ENCODE results near the gene CNTNAP5. TPM values are rescaled to one million over a fixed set of nuclear protein-coding genes. Genes with fewer than 3 reads are reported as not detected.

Gene CNTNAP5
- total RNA-seq, 4 donors from 2014 or later = 0.20 to 1.4 (median 0.68) TPM; not detected in 1

- Histone ChIP-seq H3K9me3 (no peaks in the 10 kb centered on the region), H3K27me3 (no peaks in the 10 kb centered on the region), H3K27ac (no peak overlapping the region), H3K36me3 (no peaks in the 10 kb centered on the region), H3K4me1 (no peaks in the 10 kb centered on the region), H3K4me3 (no peak overlapping the region)
- no peak for TF ChIP-seq POLR2AphosphoS5 (IDR thresholded peaks at IDR 0.05)
- TF ChIP-seq, protein P1, sequence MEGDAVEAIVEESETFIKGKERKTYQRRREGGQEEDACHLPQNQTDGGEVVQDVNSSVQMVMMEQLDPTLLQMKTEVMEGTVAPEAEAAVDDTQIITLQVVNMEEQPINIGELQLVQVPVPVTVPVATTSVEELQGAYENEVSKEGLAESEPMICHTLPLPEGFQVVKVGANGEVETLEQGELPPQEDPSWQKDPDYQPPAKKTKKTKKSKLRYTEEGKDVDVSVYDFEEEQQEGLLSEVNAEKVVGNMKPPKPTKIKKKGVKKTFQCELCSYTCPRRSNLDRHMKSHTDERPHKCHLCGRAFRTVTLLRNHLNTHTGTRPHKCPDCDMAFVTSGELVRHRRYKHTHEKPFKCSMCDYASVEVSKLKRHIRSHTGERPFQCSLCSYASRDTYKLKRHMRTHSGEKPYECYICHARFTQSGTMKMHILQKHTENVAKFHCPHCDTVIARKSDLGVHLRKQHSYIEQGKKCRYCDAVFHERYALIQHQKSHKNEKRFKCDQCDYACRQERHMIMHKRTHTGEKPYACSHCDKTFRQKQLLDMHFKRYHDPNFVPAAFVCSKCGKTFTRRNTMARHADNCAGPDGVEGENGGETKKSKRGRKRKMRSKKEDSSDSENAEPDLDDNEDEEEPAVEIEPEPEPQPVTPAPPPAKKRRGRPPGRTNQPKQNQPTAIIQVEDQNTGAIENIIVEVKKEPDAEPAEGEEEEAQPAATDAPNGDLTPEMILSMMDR (IDR thresholded peaks at IDR 0.05) = no peak
- TF ChIP-seq POLR2A (IDR thresholded peaks at IDR 0.05) = no peak
- no peak for TF ChIP-seq EP300 (IDR thresholded peaks at IDR 0.05; ENCODE audit: low read depth)
- intact Hi-C loops (cut with DNase I; ENCODE audit: low total_unique reads) (loop anchor here (5.0 kb wide), 1 partner anchor 1542 kb away; no protein-coding TSS in a partner anchor), in situ Hi-C loops (cut with MboI; ENCODE audit: low pct_ligation_motif_present in 1 of 4, low pct_unique_long_range_greater_than_20kb in 1 of 4, low sequenced_read_pairs in 3 of 4) (no loop called here)
- DNase-seq = no peak
- 94 to 96% methylated on average over 4 to 5 of the region's 5 CpGs for WGBS, 2 donors (ENCODE audit: low coverage in 1 of 2)
These were observed 229.5 kb downstream of the CNTNAP5 start for GRCh38 chr2:124254621-124255020.

DNA sequence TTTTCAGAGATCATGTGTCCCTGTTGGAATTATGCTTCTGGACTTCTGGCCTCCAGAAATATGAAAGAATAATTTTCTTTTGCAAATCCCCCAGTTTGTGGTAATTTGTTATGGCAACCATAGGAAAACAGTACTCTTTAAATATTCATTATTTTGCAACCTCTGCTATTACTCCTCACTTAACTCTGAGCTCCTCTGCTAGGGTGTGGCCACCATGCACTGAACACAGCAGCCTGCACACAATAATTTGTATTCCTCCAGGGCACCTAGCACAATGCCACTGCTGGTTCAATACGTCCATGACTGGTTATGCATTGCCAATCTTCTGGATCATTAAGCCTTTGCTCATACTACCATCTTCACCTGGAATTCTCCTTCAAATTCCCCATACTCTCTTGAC is 232.0 kb downstream of the CNTNAP5 start:
- 57 to 63% methylated on average over 1 of the region's 1 CpG for WGBS, 2 donors (ENCODE audit: low coverage in 1 of 2)
- TF ChIP-seq POLR2A (IDR thresholded peaks at IDR 0.05) (no peak), POLR2AphosphoS5 (IDR thresholded peaks at IDR 0.05) (no peak), EP300 (IDR thresholded peaks at IDR 0.05; ENCODE audit: low read depth) (no peak)
- TF ChIP-seq, protein P1 (IDR thresholded peaks at IDR 0.05) = no peak
- DNase-seq = no peak
- no peaks in the 10 kb centered on the region for H3K36me3 ChIP-seq
- in situ Hi-C loops (cut with MboI; ENCODE audit: low pct_ligation_motif_present in 1 of 4, low pct_unique_long_range_greater_than_20kb in 1 of 4, low sequenced_read_pairs in 3 of 4) = no loop called here
- no peak overlapping the region for H3K27ac ChIP-seq
- H3K4me3 ChIP-seq = no peak overlapping the region
- H3K9me3 ChIP-seq = no peaks in the 10 kb centered on the region
- H3K4me1 ChIP-seq = no peaks in the 10 kb centered on the region
- no peaks in the 10 kb centered on the region for H3K27me3 ChIP-seq
- intact Hi-C loops (cut with DNase I; ENCODE audit: low total_unique reads) = loop anchor here (5.0 kb wide), 1 partner anchor 1545 kb away; no protein-coding TSS in a partner anchor

DNA sequence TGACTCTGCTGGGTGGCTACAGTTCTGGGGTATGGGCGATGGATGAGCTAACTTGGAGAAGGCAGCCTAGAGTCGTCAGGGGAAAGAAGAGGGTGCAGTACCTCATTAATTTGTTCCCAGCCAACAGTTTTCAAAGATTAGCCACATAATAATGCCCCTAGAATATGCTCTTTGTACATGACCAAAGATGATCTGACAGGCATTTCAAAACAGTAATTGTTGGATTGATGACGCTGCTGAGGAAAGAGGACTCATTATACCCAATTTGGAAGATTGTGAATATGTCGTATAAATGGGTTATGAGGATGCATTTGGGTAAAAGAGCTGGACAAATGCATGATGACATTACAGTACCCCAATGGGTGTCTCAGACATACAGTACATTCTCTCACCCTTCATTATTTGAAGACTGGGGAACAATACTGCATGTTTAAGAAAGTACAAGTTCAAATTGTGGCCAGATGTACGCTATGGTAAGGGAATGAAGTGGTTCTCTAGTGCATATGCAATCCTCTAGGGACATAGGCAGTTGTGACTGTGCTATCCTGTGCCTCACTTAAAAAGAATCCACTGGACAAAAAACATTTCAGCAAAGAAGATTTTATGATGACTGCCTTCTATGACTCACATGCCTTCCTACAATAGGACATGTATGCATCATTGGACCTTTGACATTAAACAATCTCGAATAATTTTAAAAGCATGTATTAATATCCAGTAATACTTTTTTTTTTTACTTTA is 233.2 kb downstream of the CNTNAP5 start:
- 74 to 80% methylated on average over 5 to 6 of the region's 6 CpGs for WGBS, 2 donors (ENCODE audit: low coverage in 1 of 2)
- H3K27me3 ChIP-seq = no peaks in the 10 kb centered on the region
- no peaks in the 10 kb centered on the region for H3K4me1 ChIP-seq
- no peak overlapping the region for H3K4me3 ChIP-seq
- no peak for DNase-seq
- no peaks in the 10 kb centered on the region for H3K36me3 ChIP-seq
- intact Hi-C loops (cut with DNase I; ENCODE audit: low total_unique reads) = loop anchor here (5.0 kb wide), 1 partner anchor 1546 kb away; no protein-coding TSS in a partner anchor
- in situ Hi-C loops (cut with MboI; ENCODE audit: low pct_ligation_motif_present in 1 of 4, low pct_unique_long_range_greater_than_20kb in 1 of 4, low sequenced_read_pairs in 3 of 4) = no loop called here
- no peak overlapping the region for H3K27ac ChIP-seq
- TF ChIP-seq POLR2AphosphoS5 (IDR thresholded peaks at IDR 0.05) = no peak
- TF ChIP-seq POLR2A (IDR thresholded peaks at IDR 0.05) = no peak
- TF ChIP-seq, protein P1 (IDR thresholded peaks at IDR 0.05) = no peak
- no peak for TF ChIP-seq EP300 (IDR thresholded peaks at IDR 0.05; ENCODE audit: low read depth)
- no peaks in the 10 kb centered on the region for H3K9me3 ChIP-seq

GRCh38 chr2:124261456-124261855 is 236.4 kb downstream of the CNTNAP5 start:
- intact Hi-C loops (cut with DNase I; ENCODE audit: low total_unique reads) = no loop called here
- in situ Hi-C loops (cut with MboI; ENCODE audit: low pct_ligation_motif_present in 1 of 4, low pct_unique_long_range_greater_than_20kb in 1 of 4, low sequenced_read_pairs in 3 of 4) = no loop called here
- no peaks in the 10 kb centered on the region for H3K27me3 ChIP-seq
- H3K27ac ChIP-seq = no peak overlapping the region
- TF ChIP-seq, protein P1 (IDR thresholded peaks at IDR 0.05) = no peak
- TF ChIP-seq POLR2AphosphoS5 (IDR thresholded peaks at IDR 0.05) (no peak), POLR2A (IDR thresholded peaks at IDR 0.05) (no peak)
- no peak for DNase-seq
- H3K4me1 ChIP-seq = no peaks in the 10 kb centered on the region
- H3K4me3 ChIP-seq = no peak overlapping the region
- H3K36me3 ChIP-seq = no peaks in the 10 kb centered on the region
- WGBS, 2 donors (ENCODE audit: low coverage in 1 of 2) = 75 to 85% methylated on average over 3 to 5 of the region's 5 CpGs
- no peaks in the 10 kb centered on the region for H3K9me3 ChIP-seq
